HepG2 (cell line): ENCODE data around the gene PIK3CD. TPM values are rescaled to one million over a fixed set of nuclear protein-coding genes. Genes with fewer than 3 reads are reported as not detected.

Experiments used
- ATAC-seq: fragments of 200-7000 bp; cut with Tn5 transposase; 3 replicates; pipeline ENCODE4 v1.9.1; 2020; ENCODE audit warnings: mild to moderate bottlenecking, moderate library complexity
- BruUV-seq: library from RNA; stranded (reverse); fragments of 400-500 nt; replicated peaks from 2 replicates; lab custom pipeline; 2021; lab: Mats Ljungman, UMichigan
- CTCF ChIA-PET: fragments of 300-600 bp; formaldehyde crosslinking; extraction: SDS; loops from one replicate; lab custom pipeline; 2021; ENCODE audit warnings: low total read pairs, inconsistent platforms, low intra/inter-chr PET ratio; lab: Yijun Ruan, JAX
- POLR2A ChIA-PET: fragments of 350-600 bp; sonication (Branson Sonifier 250); formaldehyde crosslinking; loops from one replicate; lab custom pipeline; 2020; ENCODE audit warnings: antibody characterized with exemption, inconsistent platforms; lab: Yijun Ruan, JAX
- DNase-seq: peaks from one replicate; pipeline ENCODE4 v3.0.0-alpha.2; 2015; ENCODE audit warnings: low spot score
- FAIRE-seq: peaks from 3 replicates; lab custom pipeline; 2011; peaks lifted over from hg19 to GRCh38; lab: Jason Lieb, UNC
- H2AFZ ChIP-seq: one replicate; pipeline ENCODE4 v1.6.1; 2011; ENCODE audit warnings: low read length, inconsistent platforms
- H3K27ac ChIP-seq: fragments of 300-600 bp; 3 replicates; pipeline ENCODE4 v1.8.0; 2011; ENCODE audit warnings: mixed run types, mild to moderate bottlenecking, mixed read lengths, low read length, inconsistent platforms; ENCODE audit not compliant: insufficient read depth; ENCODE audit errors: extremely low read length
- H3K27me3 ChIP-seq, 2 experiments: fragments of 200-600 bp in 1 of 2; 2 replicates in 1 of 2; 3 replicates in 1 of 2; pipeline versions ENCODE4 v1.6.0 to v1.8.0; 2011; ENCODE audit warnings: low read length in 2 of 2, mild to moderate bottlenecking in 2 of 2, moderate library complexity in 2 of 2, inconsistent platforms in 1 of 2; ENCODE audit not compliant: insufficient read depth in 2 of 2, control insufficient read depth in 1 of 2
- H3K36me3 ChIP-seq, 2 experiments: fragments of 200-600 bp in 1 of 2; replicated peaks in 1 of 2; 2 replicates in 1 of 2; 3 replicates in 1 of 2; pipeline versions ENCODE4 v1.5.1 to v1.8.0; 2011; ENCODE audit warnings: low read length in 2 of 2, inconsistent platforms in 1 of 2; ENCODE audit not compliant: insufficient read depth in 2 of 2, control insufficient read depth in 1 of 2
- H3K4me1 ChIP-seq: 2 replicates; pipeline ENCODE4 v1.5.1; 2012; ENCODE audit warnings: low read length, inconsistent platforms; ENCODE audit not compliant: insufficient read depth
- H3K4me2 ChIP-seq: 2 replicates; pipeline ENCODE4 v1.6.0; 2011; ENCODE audit warnings: low read depth, low read length, inconsistent platforms
- H3K4me3 ChIP-seq, 3 experiments: fragments of 200-600 bp in 1 of 3; sonication (generic), shearing (Covaris generic) in 1 of 3; replicated peaks in 1 of 3; 2 replicates each; pipeline ENCODE4 v1.5.1; 2011 to 2016; ENCODE audit warnings: low read length in 3 of 3, inconsistent platforms in 2 of 3, low read depth in 2 of 3, mild to moderate bottlenecking in 2 of 3, control low read depth in 1 of 3, mixed read lengths in 1 of 3; ENCODE audit not compliant: insufficient read depth in 1 of 3
- H3K79me2 ChIP-seq: one replicate; pipeline ENCODE4 v1.6.1; 2011; ENCODE audit warnings: low read length, inconsistent platforms; ENCODE audit not compliant: insufficient read depth
- H3K9ac ChIP-seq: 2 replicates; pipeline ENCODE4 v1.6.0; 2011; ENCODE audit warnings: mild to moderate bottlenecking, low read depth, low read length, inconsistent platforms; ENCODE audit not compliant: insufficient read depth
- H3K9me3 ChIP-seq: 2 replicates; pipeline ENCODE4 v1.5.1; 2012; ENCODE audit warnings: mild to moderate bottlenecking, low read length
- H4K20me1 ChIP-seq: 2 replicates; pipeline ENCODE4 v1.6.0; 2011; ENCODE audit warnings: inconsistent platforms, mild to moderate bottlenecking, low read length, moderate library complexity; ENCODE audit not compliant: insufficient read depth
- CCDC6 ChIP-seq: sonication (generic); formaldehyde crosslinking; IDR thresholded peaks from 2 replicates; pipeline ENCODE4 v1.8.1; 2022; ENCODE audit warnings: mild to moderate bottlenecking, missing genetic modification reagents, moderate library complexity
- E2F5 ChIP-seq: sonication (generic); formaldehyde crosslinking; conservative IDR thresholded peaks from 2 replicates; pipeline ENCODE4 v1.4.0; 2020; ENCODE audit warnings: missing genetic modification reagents
- ELF4 ChIP-seq: sonication (generic); formaldehyde crosslinking; IDR thresholded peaks from 2 replicates; pipeline ENCODE4 v1.5.0; 2020; ENCODE audit warnings: missing genetic modification reagents, mild to moderate bottlenecking, moderate library complexity, borderline replicate concordance
- HES4 ChIP-seq: sonication (generic); formaldehyde crosslinking; IDR thresholded peaks from 2 replicates; pipeline ENCODE4 v1.9.0; 2021; ENCODE audit warnings: mild to moderate bottlenecking, missing genetic modification reagents, borderline replicate concordance
- KDM3A ChIP-seq: IDR thresholded peaks from 2 replicates; pipeline ENCODE4 v1.6.1; 2018; ENCODE audit warnings: low read depth, missing compliant biosample characterization
- KLF6 ChIP-seq: IDR thresholded peaks from 2 replicates; pipeline ENCODE4 v1.8.0; 2016; ENCODE audit warnings: missing biosample characterization, missing genetic modification reagents
- NFYC ChIP-seq: IDR thresholded peaks from 2 replicates; pipeline ENCODE4 v1.6.1; 2016; ENCODE audit warnings: missing genetic modification reagents, missing compliant biosample characterization
- NR2F1 ChIP-seq, 2 experiments: fragments of 450-650 bp in 1 of 2; formaldehyde crosslinking in 1 of 2; IDR thresholded peaks; 2 replicates each; pipeline versions ENCODE4 v1.5.0 to v1.6.1; 2016 to 2020; ENCODE audit warnings: mild to moderate bottlenecking in 1 of 2, missing compliant biosample characterization in 1 of 2, missing genetic modification reagents in 1 of 2, moderate library complexity in 1 of 2
- PHF20 ChIP-seq: sonication (generic); formaldehyde crosslinking; IDR thresholded peaks from 2 replicates; pipeline ENCODE4 v1.5.0; 2020; ENCODE audit warnings: mild to moderate bottlenecking, missing genetic modification reagents
- PHF21A ChIP-seq: sonication (generic); formaldehyde crosslinking; IDR thresholded peaks from 2 replicates; pipeline ENCODE4 v1.5.0; 2020; ENCODE audit warnings: mild to moderate bottlenecking, missing genetic modification reagents
- PITX1 ChIP-seq: sonication (generic); formaldehyde crosslinking; IDR thresholded peaks from 2 replicates; pipeline ENCODE4 v1.5.1; 2020; ENCODE audit warnings: mild to moderate bottlenecking, missing genetic modification reagents
- REL ChIP-seq: sonication (generic); formaldehyde crosslinking; conservative IDR thresholded peaks from 2 replicates; pipeline ENCODE4 v1.8.0; 2022; ENCODE audit warnings: mild to moderate bottlenecking, missing genetic modification reagents, moderate library complexity
- RFX1 ChIP-seq: fragments of 450-650 bp; IDR thresholded peaks from 2 replicates; pipeline ENCODE4 v1.6.1; 2017
- SP5 ChIP-seq: IDR thresholded peaks from 2 replicates; pipeline ENCODE4 v1.6.1; 2016; ENCODE audit warnings: low read depth, borderline replicate concordance
- ZBTB38 ChIP-seq: sonication (generic); formaldehyde crosslinking; IDR thresholded peaks from 2 replicates; pipeline ENCODE4 v1.5.1; 2020; ENCODE audit warnings: mild to moderate bottlenecking, missing genetic modification reagents
- ZNF207 ChIP-seq: fragments of 450-650 bp; IDR thresholded peaks from 2 replicates; pipeline ENCODE4 v1.6.1; 2016; ENCODE audit warnings: antibody characterized with exemption, borderline replicate concordance
- ZNF263 ChIP-seq: sonication (generic); formaldehyde crosslinking; IDR thresholded peaks from 2 replicates; pipeline ENCODE4 v1.4.0; 2020; ENCODE audit warnings: missing genetic modification reagents
- ZNF280B ChIP-seq: sonication (generic); formaldehyde crosslinking; IDR thresholded peaks from 2 replicates; pipeline ENCODE4 v1.5.0; 2020; ENCODE audit warnings: missing genetic modification reagents, mild to moderate bottlenecking, borderline replicate concordance
- ZNF30 ChIP-seq: sonication (generic); formaldehyde crosslinking; IDR thresholded peaks from 2 replicates; pipeline ENCODE4 v1.5.0; 2020; ENCODE audit warnings: mild to moderate bottlenecking, missing genetic modification reagents
- ZNF414 ChIP-seq: sonication (generic); formaldehyde crosslinking; IDR thresholded peaks from 2 replicates; pipeline ENCODE4 v1.5.0; 2020; ENCODE audit warnings: missing genetic modification reagents
- ZNF589 ChIP-seq: sonication (generic); formaldehyde crosslinking; conservative IDR thresholded peaks from 2 replicates; pipeline ENCODE4 v1.8.0; 2022; ENCODE audit warnings: mild to moderate bottlenecking, moderate library complexity, missing genetic modification reagents
- ZNF720 ChIP-seq: sonication (generic); formaldehyde crosslinking; IDR thresholded peaks from 2 replicates; pipeline ENCODE4 v1.4.0; 2020; ENCODE audit warnings: missing genetic modification reagents
- ZNF737 ChIP-seq: sonication (generic); formaldehyde crosslinking; IDR thresholded peaks from 2 replicates; pipeline ENCODE4 v1.5.0; 2020; ENCODE audit warnings: missing genetic modification reagents, mild to moderate bottlenecking, borderline replicate concordance
- ZNF777 ChIP-seq: sonication (generic); formaldehyde crosslinking; IDR thresholded peaks from 2 replicates; pipeline ENCODE4 v1.4.0; 2020; ENCODE audit warnings: missing genetic modification reagents
- WGBS: methylation state at CpG from one replicate; pipeline ENCODE4 v1.1.6; 2017; ENCODE audit warnings: low lambda C conversion rate; 5-methylcytosine and 5-hydroxymethylcytosine counted together
- in situ Hi-C: cut with HindIII; loops from 2 replicates; pipeline ENCODE4 v1.10.0; 2017; ENCODE audit warnings: low pct_unique_long_range_greater_than_20kb; ENCODE audit not compliant: extremely low pct_ligation_motif_present
- intact Hi-C: fragments of 100-400 bp; cut with micrococcal nuclease; formaldehyde crosslinking; loops from one replicate; pipeline ENCODE4 v1.10.0; 2022; ENCODE audit not compliant: unreplicated experiment
- polyA plus RNA-seq, 8 experiments: library from polyadenylated mRNA; depleted of rRNA in 3 of 8; stranded (reverse) in 7 of 8; unstranded in 1 of 8; fragments of >200 nt; fragmentation: Illumina TruSeq in 4 of 8; extraction: Trizol in 4 of 8; gene quantifications; 2 replicates each; pipeline versions ENCODE4 v1.2.1 to v1.2.3, GENCODE V29; 2011 to 2016; ENCODE audit warnings: low read depth in 4 of 8, missing spikeins in 1 of 8, mixed read lengths in 1 of 8; ENCODE audit not compliant: insufficient read depth in 1 of 8
- total RNA-seq, 5 experiments: library from RNA; depleted of rRNA; stranded (reverse); fragments of >200 nt; fragmentation: Illumina TruSeq; extraction: Trizol; gene quantifications; 2 replicates each; pipeline ENCODE4 v1.2.3, GENCODE V29; 2016; ENCODE audit warnings: low read depth in 1 of 5

Gene PIK3CD
- total and polyA plus RNA-seq, 2 of the 13 experiments (the other 11 are each of a cell fraction or from before 2014, with no cell fraction given), result 7.1 to 10.0 TPM

GRCh38 chr1:9687120-9687873 lies 35.8 kb downstream of the PIK3CD start:
- Histone ChIP-seq H4K20me1 (no peaks in the 10 kb centered on the region), H3K27me3 (peaks cover 0 to 18% of the 10 kb centered on the region in 2 experiments; a peak in 1 of 5 replicates), H3K27ac (no peak overlapping the region), H3K36me3 (no peaks in the 10 kb centered on the region), H3K79me2 (no peaks in the 10 kb centered on the region), H3K4me3 (peak overlapping the region; percentile 63 to 72 (median 70)), H3K9ac (peak overlapping the region; percentile 49), H3K4me1 (peaks cover 39% of the 10 kb centered on the region), H2AFZ (peak overlapping the region; percentile 4), H3K9me3 (no peaks in the 10 kb centered on the region), H3K4me2 (peak overlapping the region; percentile 100)
- ChIA-PET POLR2A (interaction anchor here (1.0 to 4.1 kb wide), 5 partner anchors 11 to 256 kb away, joined by 3 to 35 read pairs (median 4); partner anchors contain the start of genes LZIC and NMNAT1), CTCF (no interaction called here)
- 0% methylated on average over 1 of the region's 42 CpGs for WGBS
- BruUV-seq, result no TSS peak
- no peak for FAIRE-seq
- peak; percentile 70 for ATAC-seq
- in situ Hi-C loops, result no loop called here
- intact Hi-C loops, result no loop called here
- peak; percentile 46 for DNase-seq
- no peak for TF ChIP-seq ZNF737
- TF ChIP-seq PHF21A (CRISPR knock-in tag), result no peak
- no peak for TF ChIP-seq NFYC
- TF ChIP-seq ZNF280B, result no peak
- TF ChIP-seq KLF6 (CRISPR knock-in tag), result no peak
- TF ChIP-seq ZNF414 (CRISPR knock-in tag), result 0 out of 2 replicates have a peak, but pooled peaks have one; percentile 3
- TF ChIP-seq RFX1, result no peak
- TF ChIP-seq ELF4 (CRISPR knock-in tag), result no peak
- no peak for TF ChIP-seq CCDC6 (CRISPR knock-in tag)
- no peak for TF ChIP-seq ZNF589 (CRISPR knock-in tag)
- TF ChIP-seq NR2F1 (CRISPR knock-in tag; IDR thresholded peaks at IDR 0.05), result no peak
- no peak for TF ChIP-seq ZNF30 (CRISPR knock-in tag)
- TF ChIP-seq ZBTB38 (CRISPR knock-in tag), result no peak
- no peak for TF ChIP-seq KDM3A
- TF ChIP-seq SP5 (CRISPR knock-in tag), result no peak; the same call in 1 of the 2 replicates
- peak; percentile 19; the same call in 1 of the 2 replicates for TF ChIP-seq PITX1 (CRISPR knock-in tag)
- no peak for TF ChIP-seq E2F5
- peak; percentile 22; the same call in 1 of the 2 replicates for TF ChIP-seq HES4
- TF ChIP-seq PHF20, result 0 out of 2 replicates have a peak, but pooled peaks have one; percentile 36
- no peak for TF ChIP-seq ZNF207
- TF ChIP-seq ZNF777, result peak; percentile 93
- TF ChIP-seq REL, result no peak
- peak; percentile 31; the same call in 1 of the 2 replicates for TF ChIP-seq ZNF263
- TF ChIP-seq ZNF720, result no peak
